ENCODE measurements around the gene CCL16. TPM values are rescaled to one million over a fixed set of nuclear protein-coding genes. Genes with fewer than 3 reads are reported as not detected.

CCL16 gene, protein sequence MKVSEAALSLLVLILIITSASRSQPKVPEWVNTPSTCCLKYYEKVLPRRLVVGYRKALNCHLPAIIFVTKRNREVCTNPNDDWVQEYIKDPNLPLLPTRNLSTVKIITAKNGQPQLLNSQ
- total RNA-seq (not detected in 2 replicates), polyA plus RNA-seq (not detected in 2 replicates)

- no peak for DNase-seq (ENCODE audit: low read depth in 1 of 2, low spot score in 1 of 2)
- TF ChIP-seq, protein P1, sequence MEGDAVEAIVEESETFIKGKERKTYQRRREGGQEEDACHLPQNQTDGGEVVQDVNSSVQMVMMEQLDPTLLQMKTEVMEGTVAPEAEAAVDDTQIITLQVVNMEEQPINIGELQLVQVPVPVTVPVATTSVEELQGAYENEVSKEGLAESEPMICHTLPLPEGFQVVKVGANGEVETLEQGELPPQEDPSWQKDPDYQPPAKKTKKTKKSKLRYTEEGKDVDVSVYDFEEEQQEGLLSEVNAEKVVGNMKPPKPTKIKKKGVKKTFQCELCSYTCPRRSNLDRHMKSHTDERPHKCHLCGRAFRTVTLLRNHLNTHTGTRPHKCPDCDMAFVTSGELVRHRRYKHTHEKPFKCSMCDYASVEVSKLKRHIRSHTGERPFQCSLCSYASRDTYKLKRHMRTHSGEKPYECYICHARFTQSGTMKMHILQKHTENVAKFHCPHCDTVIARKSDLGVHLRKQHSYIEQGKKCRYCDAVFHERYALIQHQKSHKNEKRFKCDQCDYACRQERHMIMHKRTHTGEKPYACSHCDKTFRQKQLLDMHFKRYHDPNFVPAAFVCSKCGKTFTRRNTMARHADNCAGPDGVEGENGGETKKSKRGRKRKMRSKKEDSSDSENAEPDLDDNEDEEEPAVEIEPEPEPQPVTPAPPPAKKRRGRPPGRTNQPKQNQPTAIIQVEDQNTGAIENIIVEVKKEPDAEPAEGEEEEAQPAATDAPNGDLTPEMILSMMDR (IDR thresholded peaks at IDR 0.05; ENCODE audit: low read depth, low read length), result no peak
Observed at GRCh38 chr17:35981246-35981645, at the start of gene CCL16. CCL16 (minus strand) TSS chr17:35981497; CDS start chr17:35981420, 77 bp downstream.

DNA sequence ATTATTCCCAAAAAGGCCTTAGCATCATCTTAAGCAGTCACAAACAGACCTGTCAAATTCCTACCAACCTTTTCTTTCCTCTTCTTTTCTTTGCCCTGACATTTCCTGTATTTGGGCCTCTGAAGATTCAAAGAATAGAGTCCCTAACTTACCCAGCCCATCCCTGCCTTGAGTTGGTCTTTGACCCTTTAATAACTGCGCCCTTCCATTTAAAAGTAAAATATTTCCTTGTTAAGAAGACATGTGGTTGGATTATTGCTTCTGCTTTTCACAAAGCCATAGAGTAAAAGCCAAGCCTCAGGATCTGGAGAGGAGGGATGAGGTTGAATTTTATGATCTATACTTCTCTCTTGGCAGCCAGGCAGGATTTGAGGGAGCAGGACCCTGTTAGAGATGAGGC is 49.7 kb upstream of the CCL16 start:
- Histone ChIP-seq H3K4me1 (ENCODE audit: low read depth) (no peaks in the 10 kb centered on the region), H3K9me3 (ENCODE audit: low read depth) (no peaks in the 10 kb centered on the region), H3K27me3 (no peaks in the 10 kb centered on the region), H3K4me3 (no peak overlapping the region), H3K36me3 (no peaks in the 10 kb centered on the region), H3K27ac (no peak overlapping the region)
- TF ChIP-seq, protein P1 (IDR thresholded peaks at IDR 0.05; ENCODE audit: low read depth, low read length), result no peak
- DNase-seq (ENCODE audit: low read depth in 1 of 2, low spot score in 1 of 2), result no peak

More at GRCh38 chr17:35981246-35981645, at the start of gene CCL16:
- Histone ChIP-seq H3K4me1 (ENCODE audit: low read depth) (no peaks in the 10 kb centered on the region), H3K27ac (no peak within 1 kb of the TSS), H3K4me3 (no peak within 1 kb of the TSS), H3K27me3 (no peaks in the 10 kb centered on the region), H3K36me3 (no peaks in the 10 kb centered on the region), H3K9me3 (ENCODE audit: low read depth) (no peaks in the 10 kb centered on the region)

DNA sequence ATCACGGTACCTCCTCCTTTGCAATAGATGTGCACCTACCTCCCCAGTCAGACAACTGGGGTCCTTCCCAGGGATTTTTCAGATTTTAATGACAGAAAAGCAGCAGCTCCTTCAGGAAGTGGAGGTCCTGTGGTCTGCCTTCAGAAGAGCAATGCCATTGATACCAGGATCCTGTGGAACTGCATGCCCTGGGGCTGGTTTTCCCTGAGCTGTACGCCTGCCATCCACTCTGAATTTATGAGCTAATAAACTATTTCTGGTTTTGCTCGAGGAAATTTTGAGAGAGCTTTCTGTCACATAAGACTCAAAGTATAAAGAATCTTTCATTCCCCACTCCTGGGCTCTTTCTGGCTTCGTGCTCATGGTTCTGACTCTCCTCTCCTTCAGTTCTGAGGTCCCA is 46.5 kb upstream of the CCL16 start:
- Histone ChIP-seq H3K27me3 (no peaks in the 10 kb centered on the region), H3K4me3 (no peak overlapping the region), H3K4me1 (ENCODE audit: low read depth) (no peaks in the 10 kb centered on the region), H3K27ac (no peak overlapping the region), H3K36me3 (no peaks in the 10 kb centered on the region), H3K9me3 (ENCODE audit: low read depth) (no peaks in the 10 kb centered on the region)
- no peak for DNase-seq (ENCODE audit: low read depth in 1 of 2, low spot score in 1 of 2)
- TF ChIP-seq, protein P1 (IDR thresholded peaks at IDR 0.05; ENCODE audit: low read depth, low read length), result no peak

- H3K4me1 ChIP-seq (ENCODE audit: low read depth), result no peaks in the 10 kb centered on the region
- no peak overlapping the region for H3K4me3 ChIP-seq
- no peaks in the 10 kb centered on the region for H3K36me3 ChIP-seq
- H3K9me3 ChIP-seq (ENCODE audit: low read depth), result no peaks in the 10 kb centered on the region
- no peak overlapping the region for H3K27ac ChIP-seq
- TF ChIP-seq, protein P1 (IDR thresholded peaks at IDR 0.05; ENCODE audit: low read depth, low read length), result no peak
- no peak for DNase-seq (ENCODE audit: low read depth in 1 of 2, low spot score in 1 of 2)
- no peaks in the 10 kb centered on the region for H3K27me3 ChIP-seq
Observed at GRCh38 chr17:36024106-36024869, 43.0 kb upstream of the CCL16 start.

- H3K27me3 ChIP-seq, result no peaks in the 10 kb centered on the region
- DNase-seq (ENCODE audit: low read depth in 1 of 2, low spot score in 1 of 2), result no peak
- H3K9me3 ChIP-seq (ENCODE audit: low read depth), result no peaks in the 10 kb centered on the region
- no peaks in the 10 kb centered on the region for H3K36me3 ChIP-seq
- no peak overlapping the region for H3K27ac ChIP-seq
- TF ChIP-seq, protein P1 (IDR thresholded peaks at IDR 0.05; ENCODE audit: low read depth, low read length), result no peak
- H3K4me1 ChIP-seq (ENCODE audit: low read depth), result no peaks in the 10 kb centered on the region
- no peak overlapping the region for H3K4me3 ChIP-seq
Observed at GRCh38 chr17:36019423-36019822, 38.1 kb upstream of the CCL16 start.

Measured in cardiac muscle cell (in vitro differentiated cells and primary cell).